Measurements from ENCODE around the gene USP24.

DNA sequence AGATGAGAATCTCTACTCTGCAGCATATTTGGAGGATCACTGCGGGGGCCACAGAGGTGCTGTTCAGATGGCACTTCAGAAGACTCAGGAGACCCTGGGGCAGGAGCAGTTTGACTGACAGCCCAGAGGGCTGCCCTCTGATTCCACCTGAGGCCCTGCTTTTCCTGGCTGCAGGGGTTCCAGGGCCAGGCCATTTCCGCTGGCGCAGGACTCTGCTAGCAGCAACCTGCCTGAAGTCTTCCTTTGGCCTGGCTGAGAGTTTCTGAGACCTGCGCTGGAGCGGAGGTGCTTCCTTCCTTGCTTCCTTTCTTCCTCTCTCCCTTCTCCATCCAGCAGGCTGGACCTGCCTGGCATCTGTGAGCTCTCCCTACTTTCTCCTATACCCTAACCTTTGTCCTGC lies 164.0 kb downstream of the USP24 start:
- TF ChIP-seq, protein P1, sequence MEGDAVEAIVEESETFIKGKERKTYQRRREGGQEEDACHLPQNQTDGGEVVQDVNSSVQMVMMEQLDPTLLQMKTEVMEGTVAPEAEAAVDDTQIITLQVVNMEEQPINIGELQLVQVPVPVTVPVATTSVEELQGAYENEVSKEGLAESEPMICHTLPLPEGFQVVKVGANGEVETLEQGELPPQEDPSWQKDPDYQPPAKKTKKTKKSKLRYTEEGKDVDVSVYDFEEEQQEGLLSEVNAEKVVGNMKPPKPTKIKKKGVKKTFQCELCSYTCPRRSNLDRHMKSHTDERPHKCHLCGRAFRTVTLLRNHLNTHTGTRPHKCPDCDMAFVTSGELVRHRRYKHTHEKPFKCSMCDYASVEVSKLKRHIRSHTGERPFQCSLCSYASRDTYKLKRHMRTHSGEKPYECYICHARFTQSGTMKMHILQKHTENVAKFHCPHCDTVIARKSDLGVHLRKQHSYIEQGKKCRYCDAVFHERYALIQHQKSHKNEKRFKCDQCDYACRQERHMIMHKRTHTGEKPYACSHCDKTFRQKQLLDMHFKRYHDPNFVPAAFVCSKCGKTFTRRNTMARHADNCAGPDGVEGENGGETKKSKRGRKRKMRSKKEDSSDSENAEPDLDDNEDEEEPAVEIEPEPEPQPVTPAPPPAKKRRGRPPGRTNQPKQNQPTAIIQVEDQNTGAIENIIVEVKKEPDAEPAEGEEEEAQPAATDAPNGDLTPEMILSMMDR (optimal IDR thresholded peaks at IDR 0.05 in 1 of 3, IDR thresholded peaks at IDR 0.05 in 1 of 3, conservative IDR thresholded peaks at IDR 0.05 in 1 of 3; ENCODE audit: extremely low read depth in 1 of 3, insufficient read depth in 2 of 3, low read length in 3 of 3), result no peak
- TF ChIP-seq EZH2 (IDR thresholded peaks at IDR 0.05; ENCODE audit: low read length), result no peak

Data from keratinocyte (primary cell).